ENCODE results near the gene PLOD2. TPM values are rescaled to one million over a fixed set of nuclear protein-coding genes. Genes with fewer than 3 reads are reported as not detected.

Gene PLOD2
- total RNA-seq, 3 donors from 2014 or later (not counting 1 experiment from before 2014, with no cell fraction given) = 0.28 to 0.38 TPM; not detected in 1

DNA sequence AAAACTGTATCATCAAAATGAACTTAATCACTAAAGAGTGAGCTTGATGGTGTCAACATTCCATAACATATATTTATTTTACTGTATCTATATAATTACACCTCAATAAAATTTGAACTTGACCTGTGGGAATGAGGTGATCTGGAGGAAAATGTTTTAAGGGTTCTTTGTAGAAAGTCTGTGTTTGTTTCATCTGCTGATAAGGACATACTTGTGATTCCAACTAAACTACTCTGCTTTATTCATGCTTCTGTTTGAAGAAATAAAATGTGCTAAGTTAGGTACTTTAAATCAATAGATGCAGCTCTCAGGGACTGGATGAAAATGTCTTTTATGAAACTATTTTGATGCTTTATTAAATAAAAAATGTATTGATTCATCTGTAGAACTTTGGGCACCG is 11.6 kb upstream of the PLOD2 start:
- Histone ChIP-seq H3K27ac (ENCODE audit: low read length) (no peak overlapping the region), H3K4me3 (ENCODE audit: low read length) (no peak overlapping the region), H3K4me1 (ENCODE audit: control insufficient read depth, insufficient read depth, low read length) (no peaks in the 10 kb centered on the region), H3K36me3 (ENCODE audit: control insufficient read depth, insufficient read depth, low read length) (no peaks in the 10 kb centered on the region), H3K9me3 (ENCODE audit: control insufficient read depth, insufficient read depth, low read length) (no peaks in the 10 kb centered on the region), H3K27me3 (ENCODE audit: control insufficient read depth, insufficient read depth, low read length) (no peaks in the 10 kb centered on the region)
- TF ChIP-seq, protein P1, sequence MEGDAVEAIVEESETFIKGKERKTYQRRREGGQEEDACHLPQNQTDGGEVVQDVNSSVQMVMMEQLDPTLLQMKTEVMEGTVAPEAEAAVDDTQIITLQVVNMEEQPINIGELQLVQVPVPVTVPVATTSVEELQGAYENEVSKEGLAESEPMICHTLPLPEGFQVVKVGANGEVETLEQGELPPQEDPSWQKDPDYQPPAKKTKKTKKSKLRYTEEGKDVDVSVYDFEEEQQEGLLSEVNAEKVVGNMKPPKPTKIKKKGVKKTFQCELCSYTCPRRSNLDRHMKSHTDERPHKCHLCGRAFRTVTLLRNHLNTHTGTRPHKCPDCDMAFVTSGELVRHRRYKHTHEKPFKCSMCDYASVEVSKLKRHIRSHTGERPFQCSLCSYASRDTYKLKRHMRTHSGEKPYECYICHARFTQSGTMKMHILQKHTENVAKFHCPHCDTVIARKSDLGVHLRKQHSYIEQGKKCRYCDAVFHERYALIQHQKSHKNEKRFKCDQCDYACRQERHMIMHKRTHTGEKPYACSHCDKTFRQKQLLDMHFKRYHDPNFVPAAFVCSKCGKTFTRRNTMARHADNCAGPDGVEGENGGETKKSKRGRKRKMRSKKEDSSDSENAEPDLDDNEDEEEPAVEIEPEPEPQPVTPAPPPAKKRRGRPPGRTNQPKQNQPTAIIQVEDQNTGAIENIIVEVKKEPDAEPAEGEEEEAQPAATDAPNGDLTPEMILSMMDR (IDR thresholded peaks at IDR 0.05) = no peak
- no peaks in the 10 kb centered on the region for H3K36me3 Mint-ChIP-seq
- no peak overlapping the region for H3K27ac Mint-ChIP-seq
- no peak overlapping the region for H3K4me3 Mint-ChIP-seq
- no peak for DNase-seq
- no peak for ATAC-seq
- 88% methylated on average over 1 of the region's 1 CpG for WGBS (ENCODE audit: insufficient coverage)
- peaks cover 4 to 5% of the 10 kb centered on the region in 2 donors for H3K9me3 Mint-ChIP-seq
- H3K4me1 Mint-ChIP-seq = no peaks in the 10 kb centered on the region
- intact Hi-C loops (cut with micrococcal nuclease) = no loop called here
- H3K27me3 Mint-ChIP-seq (ENCODE audit: low read depth in 2 of 2) = peaks cover 0 to 3% of the 10 kb centered on the region in 2 donors

DNA sequence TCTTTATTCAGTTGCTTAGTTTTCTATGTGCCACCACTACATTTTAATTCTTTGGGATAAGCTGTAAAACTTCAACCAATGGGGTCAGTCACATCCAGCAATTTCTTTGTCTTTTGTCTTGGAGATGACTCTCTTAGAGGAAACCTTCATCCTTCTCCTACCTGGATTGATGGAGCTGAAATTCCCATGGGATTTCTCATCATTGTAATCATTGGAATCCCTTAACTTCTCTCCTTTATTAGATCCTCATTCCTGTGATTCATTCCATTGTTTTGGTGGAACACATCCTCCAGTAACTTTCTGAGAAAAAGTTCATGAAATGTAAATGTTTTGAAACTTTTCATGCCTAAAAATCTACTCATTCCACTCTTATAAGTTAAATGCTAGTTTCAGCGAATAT is 9.6 kb upstream of the PLOD2 start:
- H3K27ac ChIP-seq (ENCODE audit: low read length) = no peak overlapping the region
- H3K9me3 ChIP-seq (ENCODE audit: control insufficient read depth, insufficient read depth, low read length) = no peaks in the 10 kb centered on the region
- no peak overlapping the region for H3K4me3 ChIP-seq (ENCODE audit: low read length)
- H3K27me3 Mint-ChIP-seq (ENCODE audit: low read depth in 2 of 2) = peaks cover 0 to 3% of the 10 kb centered on the region in 2 donors
- ATAC-seq = no peak
- H3K9me3 Mint-ChIP-seq = peaks cover 4 to 5% of the 10 kb centered on the region in 2 donors
- H3K4me1 ChIP-seq (ENCODE audit: control insufficient read depth, insufficient read depth, low read length) = no peaks in the 10 kb centered on the region
- TF ChIP-seq, protein P1 (IDR thresholded peaks at IDR 0.05) = no peak
- DNase-seq = no peak
- no CpG with 5 or more reads among the region's 1 CpG for WGBS (ENCODE audit: insufficient coverage)
- H3K36me3 Mint-ChIP-seq = no peaks in the 10 kb centered on the region
- intact Hi-C loops (cut with micrococcal nuclease) = no loop called here
- no peaks in the 10 kb centered on the region for H3K36me3 ChIP-seq (ENCODE audit: control insufficient read depth, insufficient read depth, low read length)
- no peak overlapping the region for H3K4me3 Mint-ChIP-seq
- no peaks in the 10 kb centered on the region for H3K27me3 ChIP-seq (ENCODE audit: control insufficient read depth, insufficient read depth, low read length)
- H3K4me1 Mint-ChIP-seq = no peaks in the 10 kb centered on the region
- no peak overlapping the region for H3K27ac Mint-ChIP-seq

DNA sequence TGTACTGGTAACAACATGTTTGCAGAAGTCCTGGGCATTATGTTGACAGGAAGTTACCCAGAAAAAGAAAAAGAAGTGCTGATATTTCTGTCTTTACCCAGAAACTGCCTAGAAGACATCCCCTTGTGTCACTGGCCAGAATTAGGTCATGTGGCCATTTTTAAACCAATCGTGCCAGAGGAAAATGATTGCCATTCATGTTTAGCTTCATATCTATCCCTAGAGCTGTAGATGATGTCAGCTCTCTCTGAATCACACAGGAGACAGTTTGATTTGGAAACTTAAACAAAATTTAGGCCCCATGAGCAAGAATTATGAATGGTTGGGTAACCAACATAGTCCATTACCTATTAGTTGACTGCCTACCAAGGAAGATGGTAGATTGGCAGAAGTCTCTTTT is 8.9 kb upstream of the PLOD2 start:
- Histone ChIP-seq H3K4me1 (ENCODE audit: control insufficient read depth, insufficient read depth, low read length) (no peaks in the 10 kb centered on the region), H3K36me3 (ENCODE audit: control insufficient read depth, insufficient read depth, low read length) (no peaks in the 10 kb centered on the region), H3K27ac (ENCODE audit: low read length) (no peak overlapping the region), H3K27me3 (ENCODE audit: control insufficient read depth, insufficient read depth, low read length) (no peaks in the 10 kb centered on the region), H3K4me3 (ENCODE audit: low read length) (no peak overlapping the region), H3K9me3 (ENCODE audit: control insufficient read depth, insufficient read depth, low read length) (no peaks in the 10 kb centered on the region)
- TF ChIP-seq, protein P1 (IDR thresholded peaks at IDR 0.05) = no peak
- Mint-ChIP-seq H3K4me1 (no peaks in the 10 kb centered on the region), H3K36me3 (no peaks in the 10 kb centered on the region), H3K4me3 (no peak overlapping the region), H3K27me3 (ENCODE audit: low read depth in 2 of 2) (peaks cover 0 to 3% of the 10 kb centered on the region in 2 donors), H3K9me3 (peaks cover 4 to 5% of the 10 kb centered on the region in 2 donors), H3K27ac (no peak overlapping the region)
- ATAC-seq (no peak), DNase-seq (no peak)
- intact Hi-C loops (cut with micrococcal nuclease) = no loop called here
- 88% methylated on average over 1 of the region's 1 CpG for WGBS (ENCODE audit: insufficient coverage)

DNA sequence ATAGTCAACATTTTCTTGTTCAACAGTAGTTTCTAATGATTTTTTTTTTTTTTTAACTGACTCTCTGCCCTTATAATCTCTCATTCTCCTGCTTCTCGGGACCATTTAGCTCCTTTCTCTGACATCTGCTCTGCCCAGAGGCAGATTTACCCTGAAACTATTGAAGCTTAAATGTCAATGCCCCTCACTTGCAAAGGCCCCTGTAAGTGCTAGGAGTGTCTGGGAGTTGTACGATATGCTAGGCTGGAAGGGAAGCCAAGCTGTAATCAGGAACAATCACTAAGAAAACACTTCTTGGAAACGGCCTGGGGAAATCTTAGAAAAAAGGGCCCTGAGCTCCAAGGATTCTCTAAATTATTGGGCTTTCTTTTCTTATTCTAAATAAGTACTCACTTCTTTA is 5.8 kb upstream of the PLOD2 start:
- Histone ChIP-seq H3K4me3 (ENCODE audit: low read length) (no peak overlapping the region), H3K4me1 (ENCODE audit: control insufficient read depth, insufficient read depth, low read length) (no peaks in the 10 kb centered on the region), H3K27ac (ENCODE audit: low read length) (no peak overlapping the region), H3K36me3 (ENCODE audit: control insufficient read depth, insufficient read depth, low read length) (no peaks in the 10 kb centered on the region), H3K27me3 (ENCODE audit: control insufficient read depth, insufficient read depth, low read length) (peaks cover 2% of the 10 kb centered on the region), H3K9me3 (ENCODE audit: control insufficient read depth, insufficient read depth, low read length) (no peaks in the 10 kb centered on the region)
- DNase-seq (no peak), ATAC-seq (no peak)
- TF ChIP-seq, protein P1 (IDR thresholded peaks at IDR 0.05) = no peak
- Mint-ChIP-seq H3K9me3 (peaks cover 3 to 5% of the 10 kb centered on the region in 2 donors), H3K27me3 (ENCODE audit: low read depth in 2 of 2) (peaks cover 12 to 17% of the 10 kb centered on the region in 2 donors), H3K4me1 (no peaks in the 10 kb centered on the region), H3K4me3 (no peak overlapping the region), H3K27ac (no peak overlapping the region), H3K36me3 (no peaks in the 10 kb centered on the region)
- intact Hi-C loops (cut with micrococcal nuclease) = no loop called here
- 83% methylated on average over 2 of the region's 3 CpGs for WGBS (ENCODE audit: insufficient coverage)

Measured in natural killer cell (primary cell).